ENCODE results near the gene KCNJ16. TPM values are rescaled to one million over a fixed set of nuclear protein-coding genes. Genes with fewer than 3 reads are reported as not detected.

Gene KCNJ16
- total and polyA plus RNA-seq, 3 experiments from 2014 or later: not detected

- no peak overlapping the region for H3K27ac ChIP-seq (ENCODE audit: low read depth, low read length)
- no peak for DNase-seq
- no peaks in the 10 kb centered on the region for H3K27me3 ChIP-seq (ENCODE audit: insufficient read depth, low read length, poor library complexity, severe bottlenecking)
- CTCF ChIA-PET: no interaction called here
- no peaks in the 10 kb centered on the region for H3K4me1 ChIP-seq (ENCODE audit: insufficient read depth, low read length)
- H3K9me3 ChIP-seq (ENCODE audit: low read length): no peaks in the 10 kb centered on the region
- H3K36me3 ChIP-seq (ENCODE audit: insufficient read depth, low read length): no peaks in the 10 kb centered on the region
- no peak overlapping the region for H3K27ac Mint-ChIP-seq
- no peak overlapping the region for H3K4me3 Mint-ChIP-seq
- peaks cover 0 to 3% (median 0%) of the 10 kb centered on the region in 5 donors for H3K9me3 Mint-ChIP-seq
- H3K4me3 ChIP-seq (ENCODE audit: low read length): no peak overlapping the region
- no peaks in the 10 kb centered on the region for H3K4me1 Mint-ChIP-seq
- H3K36me3 Mint-ChIP-seq: no peaks in the 10 kb centered on the region
- POLR2A ChIA-PET: no interaction called here
- peaks cover 0 to 5% of the 10 kb centered on the region in 2 donors for H3K27me3 Mint-ChIP-seq
These were observed 30.6 kb downstream of the KCNJ16 start for GRCh38 chr17:70105641-70106040.

- POLR2A ChIA-PET: no interaction called here
- Mint-ChIP-seq H3K4me1 (no peaks in the 10 kb centered on the region), H3K9me3 (peaks cover 0 to 3% (median 0%) of the 10 kb centered on the region in 5 donors), H3K27ac (no peak overlapping the region), H3K4me3 (no peak overlapping the region), H3K36me3 (no peaks in the 10 kb centered on the region), H3K27me3 (peaks cover 0 to 5% of the 10 kb centered on the region in 2 donors)
- DNase-seq: no peak
- CTCF ChIA-PET: no interaction called here
- no peaks in the 10 kb centered on the region for H3K36me3 ChIP-seq (ENCODE audit: insufficient read depth, low read length)
- H3K4me3 ChIP-seq (ENCODE audit: low read length): no peak overlapping the region
- no peak overlapping the region for H3K27ac ChIP-seq (ENCODE audit: low read depth, low read length)
- no peaks in the 10 kb centered on the region for H3K4me1 ChIP-seq (ENCODE audit: insufficient read depth, low read length)
- H3K9me3 ChIP-seq (ENCODE audit: low read length): no peaks in the 10 kb centered on the region
- H3K27me3 ChIP-seq (ENCODE audit: insufficient read depth, low read length, poor library complexity, severe bottlenecking): no peaks in the 10 kb centered on the region
These were observed 31.5 kb downstream of the KCNJ16 start for GRCh38 chr17:70106551-70106950.

- Histone ChIP-seq H3K9me3 (ENCODE audit: low read length) (no peaks in the 10 kb centered on the region), H3K4me3 (ENCODE audit: low read length) (no peak overlapping the region), H3K27me3 (ENCODE audit: insufficient read depth, low read length, poor library complexity, severe bottlenecking) (no peaks in the 10 kb centered on the region), H3K27ac (ENCODE audit: low read depth, low read length) (no peak overlapping the region), H3K4me1 (ENCODE audit: insufficient read depth, low read length) (no peaks in the 10 kb centered on the region), H3K36me3 (ENCODE audit: insufficient read depth, low read length) (no peaks in the 10 kb centered on the region)
- no peak overlapping the region for H3K4me3 Mint-ChIP-seq
- no peaks in the 10 kb centered on the region for H3K4me1 Mint-ChIP-seq
- no peak overlapping the region for H3K27ac Mint-ChIP-seq
- no peak for DNase-seq
- POLR2A ChIA-PET: no interaction called here
- CTCF ChIA-PET: no interaction called here
- no peaks in the 10 kb centered on the region for H3K36me3 Mint-ChIP-seq
- H3K9me3 Mint-ChIP-seq: peaks cover 0 to 2% (median 0%) of the 10 kb centered on the region in 5 donors
- peaks cover 0 to 5% of the 10 kb centered on the region in 2 donors for H3K27me3 Mint-ChIP-seq
These were observed 32.4 kb downstream of the KCNJ16 start for GRCh38 chr17:70107441-70107840.

- ChIA-PET POLR2A (no interaction called here), CTCF (no interaction called here)
- no peak overlapping the region for H3K4me3 ChIP-seq (ENCODE audit: low read length)
- no peaks in the 10 kb centered on the region for H3K9me3 ChIP-seq (ENCODE audit: low read length)
- DNase-seq: no peak
- no peak overlapping the region for H3K27ac Mint-ChIP-seq
- no peaks in the 10 kb centered on the region for H3K36me3 ChIP-seq (ENCODE audit: insufficient read depth, low read length)
- H3K9me3 Mint-ChIP-seq: no peaks in the 10 kb centered on the region
- H3K4me1 Mint-ChIP-seq: no peaks in the 10 kb centered on the region
- no peaks in the 10 kb centered on the region for H3K27me3 ChIP-seq (ENCODE audit: insufficient read depth, low read length, poor library complexity, severe bottlenecking)
- no peak overlapping the region for H3K27ac ChIP-seq (ENCODE audit: low read depth, low read length)
- no peaks in the 10 kb centered on the region for H3K36me3 Mint-ChIP-seq
- H3K4me3 Mint-ChIP-seq: no peak overlapping the region
- H3K27me3 Mint-ChIP-seq: peaks cover 0 to 5% of the 10 kb centered on the region in 2 donors
- H3K4me1 ChIP-seq (ENCODE audit: insufficient read depth, low read length): no peaks in the 10 kb centered on the region
These were observed 33.0 kb downstream of the KCNJ16 start for GRCh38 chr17:70107904-70108565.

GRCh38 chr17:70109497-70109896 lies 34.5 kb downstream of the KCNJ16 start:
- ChIA-PET POLR2A (no interaction called here), CTCF (no interaction called here)
- H3K9me3 Mint-ChIP-seq: no peaks in the 10 kb centered on the region
- peaks cover 0 to 5% of the 10 kb centered on the region in 2 donors for H3K27me3 Mint-ChIP-seq
- Histone ChIP-seq H3K36me3 (ENCODE audit: insufficient read depth, low read length) (no peaks in the 10 kb centered on the region), H3K27ac (ENCODE audit: low read depth, low read length) (no peak overlapping the region), H3K27me3 (ENCODE audit: insufficient read depth, low read length, poor library complexity, severe bottlenecking) (no peaks in the 10 kb centered on the region), H3K4me3 (ENCODE audit: low read length) (no peak overlapping the region), H3K9me3 (ENCODE audit: low read length) (no peaks in the 10 kb centered on the region), H3K4me1 (ENCODE audit: insufficient read depth, low read length) (no peaks in the 10 kb centered on the region)
- H3K36me3 Mint-ChIP-seq: no peaks in the 10 kb centered on the region
- H3K4me1 Mint-ChIP-seq: no peaks in the 10 kb centered on the region
- no peak overlapping the region for H3K27ac Mint-ChIP-seq
- no peak overlapping the region for H3K4me3 Mint-ChIP-seq
- no peak for DNase-seq

GRCh38 chr17:70110443-70110880 lies 35.4 kb downstream of the KCNJ16 start:
- peaks cover 0 to 5% of the 10 kb centered on the region in 2 donors for H3K27me3 Mint-ChIP-seq
- H3K4me1 Mint-ChIP-seq: no peaks in the 10 kb centered on the region
- H3K4me3 Mint-ChIP-seq: no peak overlapping the region
- Histone ChIP-seq H3K36me3 (ENCODE audit: insufficient read depth, low read length) (no peaks in the 10 kb centered on the region), H3K27ac (ENCODE audit: low read depth, low read length) (no peak overlapping the region), H3K9me3 (ENCODE audit: low read length) (no peaks in the 10 kb centered on the region), H3K4me1 (ENCODE audit: insufficient read depth, low read length) (no peaks in the 10 kb centered on the region), H3K4me3 (ENCODE audit: low read length) (no peak overlapping the region), H3K27me3 (ENCODE audit: insufficient read depth, low read length, poor library complexity, severe bottlenecking) (no peaks in the 10 kb centered on the region)
- DNase-seq: no peak
- no peaks in the 10 kb centered on the region for H3K36me3 Mint-ChIP-seq
- no peaks in the 10 kb centered on the region for H3K9me3 Mint-ChIP-seq
- POLR2A ChIA-PET: no interaction called here
- no peak overlapping the region for H3K27ac Mint-ChIP-seq
- CTCF ChIA-PET: no interaction called here

- ChIA-PET CTCF (no interaction called here), POLR2A (no interaction called here)
- H3K4me1 Mint-ChIP-seq: no peaks in the 10 kb centered on the region
- H3K27ac Mint-ChIP-seq: no peak overlapping the region
- peaks cover 0 to 5% of the 10 kb centered on the region in 2 donors for H3K27me3 Mint-ChIP-seq
- H3K27ac ChIP-seq (ENCODE audit: low read depth, low read length): no peak overlapping the region
- DNase-seq: no peak
- H3K36me3 ChIP-seq (ENCODE audit: insufficient read depth, low read length): no peaks in the 10 kb centered on the region
- no peak overlapping the region for H3K4me3 ChIP-seq (ENCODE audit: low read length)
- H3K27me3 ChIP-seq (ENCODE audit: insufficient read depth, low read length, poor library complexity, severe bottlenecking): no peaks in the 10 kb centered on the region
- H3K36me3 Mint-ChIP-seq: no peaks in the 10 kb centered on the region
- no peaks in the 10 kb centered on the region for H3K9me3 Mint-ChIP-seq
- H3K4me1 ChIP-seq (ENCODE audit: insufficient read depth, low read length): no peaks in the 10 kb centered on the region
- no peak overlapping the region for H3K4me3 Mint-ChIP-seq
- no peaks in the 10 kb centered on the region for H3K9me3 ChIP-seq (ENCODE audit: low read length)
These were observed 36.2 kb downstream of the KCNJ16 start for GRCh38 chr17:70111201-70111600.

- Mint-ChIP-seq H3K36me3 (no peaks in the 10 kb centered on the region), H3K4me3 (no peak overlapping the region), H3K27me3 (peaks cover 0 to 1% of the 10 kb centered on the region in 2 donors), H3K9me3 (peaks cover 0 to 5% (median 4%) of the 10 kb centered on the region in 5 donors), H3K4me1 (no peaks in the 10 kb centered on the region), H3K27ac (no peak overlapping the region)
- H3K4me3 ChIP-seq (ENCODE audit: low read length): no peak overlapping the region
- H3K36me3 ChIP-seq (ENCODE audit: insufficient read depth, low read length): no peaks in the 10 kb centered on the region
- H3K27me3 ChIP-seq (ENCODE audit: insufficient read depth, low read length, poor library complexity, severe bottlenecking): no peaks in the 10 kb centered on the region
- no peaks in the 10 kb centered on the region for H3K4me1 ChIP-seq (ENCODE audit: insufficient read depth, low read length)
- CTCF ChIA-PET: no interaction called here
- H3K9me3 ChIP-seq (ENCODE audit: low read length): no peaks in the 10 kb centered on the region
- H3K27ac ChIP-seq (ENCODE audit: low read depth, low read length): no peak overlapping the region
- POLR2A ChIA-PET: no interaction called here
- no peak for DNase-seq
These were observed 39.4 kb downstream of the KCNJ16 start for GRCh38 chr17:70114405-70114804.

Data from CD8-positive, alpha-beta memory T cell (primary cell).